Endometrium (tissue), 2 donors: ENCODE measurements around the gene EAF1.
"Not testable (repeated sequence)": the region's sequence is repeated elsewhere in the genome, so short reads cannot be mapped to it uniquely, and the experiment has no call there.

Experiments
- FAIRE-seq: peaks from 2 replicates; lab custom pipeline; 2012; peaks lifted over from hg19 to GRCh38; lab: Jason Lieb, UNC
- donor health status: control.
- donor health status: control.

Gene EAF1

DNA sequence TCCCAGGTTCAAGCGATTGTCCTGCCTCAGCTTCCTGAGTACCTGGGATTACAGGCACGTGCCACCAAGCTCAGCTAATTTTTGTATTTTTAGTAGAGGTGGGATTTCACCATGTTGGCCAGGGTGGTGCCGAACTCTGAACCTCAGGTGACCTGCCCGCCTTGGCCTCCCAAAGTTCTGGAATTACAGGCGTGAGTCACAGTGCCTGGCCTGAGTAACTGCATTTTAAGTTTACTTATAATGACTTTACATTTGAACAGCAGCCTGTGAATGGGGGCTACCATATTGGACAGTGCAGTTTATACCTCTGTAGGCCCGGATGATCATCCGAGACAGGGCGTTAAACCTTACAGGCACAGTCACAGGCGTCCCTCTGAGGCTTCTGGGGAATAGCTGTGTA lies 24.8 kb downstream of the EAF1 start:
- no peak for FAIRE-seq

DNA sequence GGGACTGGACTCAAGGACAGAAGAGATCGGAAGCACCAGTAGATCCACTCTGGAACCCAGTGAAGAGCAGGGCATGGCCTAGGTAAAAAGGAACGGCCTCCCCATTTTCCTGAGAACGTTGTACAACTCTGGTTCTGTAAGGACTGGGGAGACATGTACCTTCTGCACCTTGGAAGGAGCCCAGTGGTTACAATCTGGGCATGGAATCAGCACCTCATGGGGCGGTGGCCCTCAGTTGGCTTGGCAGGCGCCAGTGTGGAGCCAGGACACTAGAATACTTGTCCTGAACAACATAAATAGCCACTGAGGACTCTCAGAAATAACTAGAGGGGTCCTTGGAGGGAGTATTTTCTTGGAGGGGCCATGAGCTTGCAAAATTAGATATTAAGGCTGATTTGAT lies 25.6 kb downstream of the EAF1 start:
- FAIRE-seq, result no peak

DNA sequence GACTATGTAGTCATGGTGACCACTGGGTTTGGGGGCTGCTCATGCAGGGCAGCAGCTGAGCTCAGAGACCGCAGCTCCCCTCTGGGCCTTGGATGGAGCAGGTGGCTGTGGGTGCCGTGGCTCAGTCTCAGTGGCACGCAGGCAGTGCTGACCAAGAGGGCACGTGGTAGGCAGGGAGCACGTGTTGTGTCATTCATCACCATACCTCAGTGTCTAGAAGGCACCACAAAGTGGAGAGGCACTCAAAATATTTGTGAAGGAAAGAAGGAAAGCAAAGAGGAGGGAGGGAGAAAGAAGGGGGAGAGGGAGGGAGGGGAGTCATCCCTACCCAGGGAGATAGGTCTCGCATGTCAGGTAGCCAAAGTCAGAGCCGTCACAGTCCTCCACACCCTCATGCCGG lies 26.1 kb downstream of the EAF1 start:
- FAIRE-seq, result no peak

DNA sequence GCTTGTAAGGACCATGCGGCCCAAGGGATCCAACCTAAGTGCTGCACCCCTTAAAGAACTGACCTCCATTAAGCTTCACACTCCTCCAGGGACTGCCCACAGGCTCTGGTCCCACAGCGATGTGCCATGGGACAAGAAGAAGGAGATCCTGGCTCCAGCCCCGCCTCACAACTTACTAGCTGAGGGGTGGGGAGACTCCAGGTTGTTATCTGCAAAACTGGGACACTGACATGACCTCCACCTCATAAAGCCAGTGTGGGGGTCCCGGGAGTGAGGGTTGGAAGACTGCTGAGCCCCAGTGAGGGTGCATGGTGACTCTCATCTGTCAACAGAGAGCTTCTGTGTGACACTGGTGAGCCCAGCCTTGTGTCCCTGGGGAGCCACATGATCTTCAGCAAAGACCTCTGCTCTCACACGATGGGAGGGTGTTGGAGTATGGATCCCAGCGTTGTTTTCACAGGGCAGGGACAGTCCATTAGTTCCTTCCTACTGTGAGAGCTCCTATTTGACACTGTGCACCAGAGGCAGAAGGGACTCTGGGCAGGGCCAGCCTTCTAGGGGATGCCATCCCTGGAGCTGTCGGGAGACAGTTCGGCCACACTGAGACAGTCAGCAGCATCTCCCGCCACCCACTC lies 26.7 kb downstream of the EAF1 start:
- FAIRE-seq, result no peak

DNA sequence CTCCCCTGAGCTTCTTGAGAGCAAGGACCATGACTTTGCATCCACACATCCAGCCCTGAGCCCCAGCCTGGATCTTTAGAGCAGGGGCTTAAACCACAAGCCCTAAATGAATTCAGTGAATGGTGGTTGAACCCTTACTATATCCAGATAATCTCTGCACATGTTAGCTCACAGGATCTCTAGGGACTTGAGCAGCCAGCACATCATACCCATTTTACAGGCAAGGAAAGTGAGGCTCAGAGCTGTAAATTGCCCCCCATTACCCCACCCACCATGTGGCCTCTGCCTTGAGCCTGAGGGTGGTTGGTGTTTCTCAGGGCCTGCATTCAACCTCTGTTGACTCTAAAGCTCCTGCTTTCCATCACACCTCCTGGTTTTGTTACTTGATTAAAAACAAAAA lies 27.6 kb downstream of the EAF1 start:
- FAIRE-seq, result no peak

DNA sequence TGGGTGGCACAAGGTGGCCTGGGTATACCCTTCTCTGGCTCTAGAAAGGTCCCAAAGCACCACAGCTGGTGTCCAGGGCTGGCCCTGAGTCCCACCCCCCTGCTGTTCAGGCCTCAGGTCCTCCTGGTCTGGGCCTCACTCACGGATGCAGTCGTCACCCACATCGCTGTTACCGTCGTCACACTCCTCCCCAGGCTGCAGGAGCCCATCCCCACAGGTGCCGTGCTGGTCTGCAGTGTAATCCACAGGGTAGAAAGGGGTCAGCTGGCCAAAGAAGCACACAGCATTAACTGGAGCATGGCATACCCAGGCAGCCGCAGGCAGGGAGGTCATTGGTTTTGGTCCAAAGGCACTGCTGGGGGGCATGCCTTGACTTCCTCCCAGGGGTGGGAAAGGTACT lies 28.4 kb downstream of the EAF1 start:
- no peak for FAIRE-seq

DNA sequence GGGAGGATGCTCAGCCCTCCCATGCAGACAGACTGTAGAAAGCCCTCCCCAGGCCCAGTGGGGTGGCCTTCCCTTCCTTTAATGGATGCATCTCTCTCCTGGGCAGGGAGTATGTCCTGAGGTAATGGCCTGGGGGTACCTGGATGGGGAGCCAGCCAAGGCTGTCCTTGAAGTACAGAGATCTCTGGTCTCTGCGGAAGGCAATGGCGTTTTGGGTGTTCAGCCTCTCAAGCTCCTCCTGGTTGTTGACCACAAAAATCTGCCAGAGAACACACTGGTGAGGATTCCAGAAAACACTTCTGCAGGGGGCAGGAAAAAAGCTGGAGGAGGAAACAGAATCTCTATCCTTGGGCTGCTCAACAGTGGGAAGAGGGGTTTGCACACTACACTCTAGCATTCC lies 28.9 kb downstream of the EAF1 start:
- no peak for FAIRE-seq

DNA sequence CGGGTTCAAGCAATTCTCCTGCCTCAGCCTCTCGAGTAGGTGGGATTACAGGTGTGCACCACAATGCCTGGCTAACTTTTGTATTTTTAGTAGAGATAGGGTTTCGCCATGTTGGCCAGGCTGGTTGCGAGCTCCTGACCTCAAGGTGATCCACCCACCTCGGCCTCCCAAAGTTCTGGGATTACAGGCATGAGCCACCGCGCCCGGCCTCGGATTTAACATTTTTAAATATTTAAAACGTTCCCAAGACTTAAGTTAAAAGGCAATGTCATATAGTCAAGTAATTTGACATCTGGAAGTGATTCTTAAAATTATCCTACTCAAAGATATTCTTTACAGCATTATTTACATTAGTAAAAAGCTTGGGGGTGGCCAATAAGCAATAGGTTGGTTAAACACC lies 29.5 kb downstream of the EAF1 start:
- not testable (repeated sequence) for FAIRE-seq

DNA sequence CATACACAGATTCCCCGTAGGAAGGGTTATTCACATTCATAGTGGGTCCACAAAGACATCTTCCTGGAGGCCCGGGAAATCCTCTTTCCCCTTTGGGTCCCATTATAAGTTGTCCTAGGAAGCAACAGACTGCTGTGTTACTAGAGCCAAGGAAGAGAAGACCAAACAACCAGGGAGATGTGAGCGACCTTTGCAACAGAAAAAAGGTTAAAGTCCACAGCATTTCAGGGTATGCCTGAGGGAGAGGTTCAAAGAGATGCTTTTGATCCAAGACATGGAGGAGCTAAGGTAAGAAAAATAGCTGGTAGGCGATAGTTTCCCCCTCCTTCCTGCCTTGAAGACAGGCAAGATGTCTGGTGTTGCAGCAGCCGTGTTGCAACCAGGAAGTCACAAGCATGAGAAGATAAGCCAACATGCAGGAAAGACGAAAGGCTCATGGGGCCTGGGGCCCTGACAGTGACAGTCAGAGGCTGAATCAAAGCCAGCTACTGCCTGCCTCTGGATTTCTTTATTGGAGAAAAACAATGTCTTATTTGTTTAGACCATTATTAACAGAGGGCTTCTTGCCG lies 30.9 kb downstream of the EAF1 start:
- no peak for FAIRE-seq

DNA sequence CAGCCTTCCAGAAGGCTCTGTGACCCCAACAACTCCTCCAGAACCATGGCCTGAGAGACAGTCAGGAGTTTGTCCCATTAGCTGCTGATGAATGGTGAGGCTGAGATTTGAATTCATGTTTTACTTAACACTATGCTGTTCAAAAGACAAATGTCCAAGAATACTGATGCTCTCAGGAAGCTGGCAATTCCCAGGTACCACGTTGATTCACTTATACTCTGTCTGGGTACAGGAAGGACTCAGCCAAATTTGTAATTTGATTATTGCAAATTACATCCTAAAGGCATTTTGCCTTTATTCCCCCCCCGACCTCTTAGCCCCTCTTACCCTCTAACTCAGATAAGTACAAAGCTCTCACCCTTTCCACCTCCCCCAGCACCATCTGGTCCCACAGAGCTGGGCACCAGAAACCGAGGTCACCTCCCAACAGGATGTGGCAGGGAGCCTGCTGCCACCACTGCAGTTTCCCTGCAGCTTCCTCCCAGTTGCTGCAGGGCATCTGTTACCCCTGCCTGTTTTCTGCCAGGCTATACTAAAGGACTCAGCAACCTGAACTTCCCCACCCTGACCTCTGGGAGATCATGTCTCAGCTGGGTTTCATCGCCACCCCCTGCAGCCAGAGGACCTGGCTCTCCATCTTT lies 33.6 kb downstream of the EAF1 start:
- FAIRE-seq, result no peak

DNA sequence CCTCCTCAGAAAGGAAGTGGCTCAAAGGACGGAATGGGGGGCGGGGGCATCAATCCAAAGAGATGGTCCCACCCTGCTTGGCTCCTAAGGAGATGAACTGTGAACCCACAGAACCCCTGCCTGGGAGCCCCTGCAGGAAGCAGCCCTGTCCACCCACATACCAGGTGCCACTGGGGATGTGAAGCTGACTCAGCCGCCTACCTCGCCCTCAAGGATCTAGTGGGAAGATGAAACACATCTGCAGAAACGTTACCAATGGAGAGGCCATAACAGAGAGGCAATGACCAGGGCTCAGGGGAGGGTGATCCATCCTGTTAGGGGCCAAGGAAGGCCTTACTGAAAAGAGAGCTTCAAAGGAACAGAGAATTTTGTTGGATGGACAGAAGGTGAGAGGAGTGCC lies 35.1 kb downstream of the EAF1 start:
- no peak for FAIRE-seq

DNA sequence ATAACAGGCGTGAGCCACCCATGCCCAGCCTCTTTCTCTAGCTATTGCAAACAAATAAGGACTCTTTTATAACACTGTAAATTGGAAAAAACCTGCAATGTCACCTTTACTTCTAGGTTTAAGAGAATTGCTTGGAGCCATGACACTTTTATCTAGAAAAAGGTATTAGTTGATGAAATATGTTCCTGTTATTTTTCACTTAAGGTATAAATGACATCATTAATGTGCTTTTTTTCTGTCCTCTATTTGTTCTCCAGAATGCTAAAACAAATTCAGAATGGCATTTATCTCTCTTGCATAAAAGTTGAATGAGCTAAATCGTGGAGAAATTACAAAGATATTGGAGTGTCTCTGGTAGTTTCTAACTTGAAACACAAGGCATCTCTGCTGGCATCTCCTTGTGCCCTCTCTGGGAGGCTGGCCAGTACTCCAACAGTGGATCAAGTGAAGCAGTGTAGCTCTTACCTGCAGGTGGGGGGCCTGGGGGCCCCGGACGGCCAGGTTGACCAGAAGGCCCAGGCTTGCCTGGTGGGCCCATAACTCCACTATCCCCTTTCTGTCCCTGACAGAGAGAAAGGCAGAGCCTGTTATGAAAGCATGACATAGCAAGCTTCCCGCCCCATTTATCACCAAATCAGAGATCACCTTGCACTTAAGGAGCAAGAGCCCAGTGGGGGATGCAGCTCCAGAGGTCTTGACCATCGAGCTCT lies 38.6 kb downstream of the EAF1 start:
- no peak for FAIRE-seq

DNA sequence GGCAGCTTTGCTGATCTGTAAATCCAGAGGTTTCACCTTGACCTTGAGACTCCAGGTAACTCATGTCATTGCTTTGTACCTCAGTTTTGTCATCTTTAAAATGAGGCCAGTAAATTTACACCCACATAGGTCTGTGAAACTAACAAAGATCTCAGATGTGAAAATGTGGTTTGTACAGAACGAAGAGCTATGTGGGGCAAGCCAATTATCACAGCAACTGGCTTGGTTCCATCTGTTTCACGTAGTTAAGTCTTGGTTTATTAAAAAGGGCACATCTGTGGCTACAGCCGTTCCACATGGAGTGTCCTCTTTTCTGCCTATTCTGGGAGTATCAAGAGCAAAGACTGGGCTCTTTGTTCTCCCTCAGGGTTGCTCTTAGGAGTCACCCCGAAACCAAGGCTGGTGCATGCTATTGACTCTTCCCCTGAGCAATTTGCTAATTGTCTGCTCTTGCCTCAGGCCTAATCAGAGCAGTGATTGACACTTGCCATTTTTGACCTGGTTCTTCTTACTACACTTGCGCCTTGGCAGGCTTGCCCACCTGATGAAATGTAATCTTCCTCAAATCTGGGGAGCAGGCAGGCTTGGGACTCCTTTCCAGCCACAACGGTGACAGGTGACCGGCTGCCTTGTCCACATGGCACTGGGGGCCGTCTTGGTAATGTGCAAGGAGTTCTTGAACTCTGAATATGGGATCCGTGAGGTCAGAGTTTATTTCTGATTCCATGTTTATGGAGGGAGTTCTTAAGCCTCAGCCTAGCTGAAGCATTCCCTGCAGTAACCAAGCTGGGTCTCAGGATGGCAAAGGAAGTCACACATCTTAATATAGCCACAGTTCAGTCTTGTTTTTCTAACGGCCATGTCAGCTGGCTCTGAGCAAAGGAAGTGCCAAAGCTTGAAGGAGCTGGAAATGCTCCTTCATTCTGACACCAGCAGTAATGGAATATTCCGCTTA lies 40.1 kb downstream of the EAF1 start:
- no peak for FAIRE-seq

DNA sequence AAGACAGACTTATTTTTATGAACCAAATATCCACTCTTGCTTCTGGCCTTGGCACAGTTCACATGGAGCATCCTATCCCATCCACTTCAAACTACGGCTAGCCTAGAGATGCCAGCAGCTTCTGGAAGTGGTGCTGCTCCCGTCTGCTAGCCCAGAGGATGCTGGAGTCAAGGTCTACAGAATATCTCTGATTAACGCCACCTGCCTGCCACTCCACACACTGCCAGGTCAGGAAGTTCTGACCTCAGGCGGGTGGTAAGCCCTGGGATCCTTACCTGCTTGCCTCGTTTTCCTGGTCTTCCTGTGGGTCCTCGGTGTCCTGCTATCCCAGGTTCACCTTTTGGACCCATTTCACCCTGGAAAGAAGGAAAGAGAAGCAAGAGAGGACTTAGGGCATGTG lies 42.9 kb downstream of the EAF1 start:
- FAIRE-seq, result no peak

DNA sequence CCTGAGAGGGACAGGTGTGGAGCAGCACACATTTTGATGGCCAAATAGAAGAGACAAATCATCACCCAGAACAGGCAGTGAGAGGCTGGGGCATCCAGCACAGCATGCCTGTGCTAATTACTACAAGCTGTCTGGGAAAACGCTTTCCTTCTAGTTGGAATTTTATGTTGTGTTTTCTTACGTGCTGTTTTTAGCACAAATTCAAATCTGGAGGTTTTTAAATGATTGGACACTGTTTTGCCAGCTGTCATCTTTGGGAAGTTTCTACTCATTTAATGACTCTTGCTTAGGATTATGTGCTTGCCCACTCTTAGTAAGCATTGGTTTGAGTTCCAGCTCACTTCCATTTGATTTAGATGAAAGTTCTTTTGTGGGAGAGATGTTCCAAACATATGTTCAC lies 43.5 kb downstream of the EAF1 start:
- FAIRE-seq, result no peak

DNA sequence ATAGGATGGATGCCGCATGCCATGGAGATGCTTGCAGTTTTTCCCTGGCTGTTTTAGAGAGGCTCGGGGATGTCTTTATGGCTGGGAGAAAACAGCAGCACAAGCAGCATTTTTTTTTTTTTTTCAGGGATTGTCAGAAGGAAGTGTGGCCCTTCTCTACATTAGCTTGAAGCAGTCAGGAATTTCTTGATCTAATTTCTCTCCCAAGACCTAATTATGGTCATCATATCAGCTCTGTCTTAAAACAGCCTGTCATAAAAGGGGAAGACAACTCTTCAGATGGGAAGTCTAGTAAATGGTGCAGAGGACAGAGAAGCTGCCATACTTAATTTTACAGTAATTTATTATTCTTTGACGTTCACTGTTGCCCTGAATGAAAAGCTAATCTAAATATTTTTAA lies 44.5 kb downstream of the EAF1 start:
- FAIRE-seq, result no peak

DNA sequence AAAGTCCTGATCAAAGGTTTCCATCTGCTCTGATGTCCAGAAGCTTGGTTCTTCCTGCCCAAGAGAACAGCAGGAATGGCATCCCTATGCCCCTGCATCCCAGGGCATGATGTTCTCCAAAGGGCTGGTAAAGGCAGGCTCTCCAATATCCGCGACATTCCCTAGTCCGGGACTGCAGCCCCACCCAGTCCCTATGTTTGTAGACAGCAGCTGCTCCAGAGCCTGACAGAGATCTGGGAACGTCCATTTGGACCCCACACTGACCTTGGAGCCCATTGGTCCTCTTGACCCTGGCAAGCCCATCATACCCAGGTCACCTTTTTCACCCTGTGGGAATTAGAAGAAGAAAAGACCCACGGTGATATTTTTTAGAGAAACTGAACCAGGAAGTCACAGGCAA lies 47.8 kb downstream of the EAF1 start:
- no peak for FAIRE-seq

DNA sequence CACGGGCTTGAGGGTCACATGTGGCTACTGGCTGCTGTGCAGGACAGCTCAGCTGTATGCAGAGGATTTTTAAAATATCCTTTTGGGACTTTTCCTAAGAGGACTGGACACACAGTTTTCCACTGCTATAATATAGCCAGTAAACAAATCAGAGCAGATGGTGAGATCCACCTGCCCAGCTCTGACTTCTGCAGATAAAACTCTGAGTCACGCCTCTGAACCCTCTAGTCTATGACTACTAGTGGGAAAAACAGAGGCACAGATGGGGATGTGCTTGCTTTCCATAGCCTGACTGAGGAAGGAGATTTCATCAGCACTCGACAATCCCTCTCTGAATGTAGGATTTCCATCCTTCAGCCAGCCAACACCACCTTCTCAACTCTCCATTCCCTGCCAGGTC lies 49.0 kb downstream of the EAF1 start:
- no peak for FAIRE-seq

DNA sequence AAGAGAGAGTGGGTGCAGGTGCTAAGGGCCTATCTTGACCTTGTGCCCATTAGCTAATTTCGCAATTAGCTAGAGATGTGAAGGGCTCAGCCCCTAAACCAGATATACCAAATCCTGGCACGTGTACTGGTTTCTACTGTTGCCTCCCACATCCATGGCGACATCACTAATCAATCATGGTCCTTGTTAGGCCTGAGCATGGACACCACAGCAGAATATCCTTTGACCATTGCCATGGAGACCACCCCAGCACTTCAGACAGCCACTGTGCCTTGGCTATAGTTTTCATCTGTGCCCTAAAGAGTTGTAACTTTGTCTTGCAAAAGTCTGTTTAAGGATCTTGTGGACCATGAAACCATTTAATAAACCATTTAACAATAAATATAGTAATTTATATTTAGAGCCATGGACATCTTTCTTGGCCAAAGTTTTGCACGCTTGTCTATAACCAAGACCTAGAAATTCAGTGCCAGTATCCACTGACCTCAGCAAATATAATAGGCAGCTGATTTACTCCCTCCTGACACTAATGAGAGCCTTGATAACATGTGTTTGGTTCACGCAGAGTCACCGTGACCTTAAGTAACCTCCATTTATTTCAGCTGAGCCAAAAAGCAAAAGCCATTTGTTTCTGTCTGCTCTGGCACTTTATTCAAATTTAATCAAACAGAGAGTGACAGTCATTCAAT lies 50.7 kb downstream of the EAF1 start:
- no peak for FAIRE-seq

DNA sequence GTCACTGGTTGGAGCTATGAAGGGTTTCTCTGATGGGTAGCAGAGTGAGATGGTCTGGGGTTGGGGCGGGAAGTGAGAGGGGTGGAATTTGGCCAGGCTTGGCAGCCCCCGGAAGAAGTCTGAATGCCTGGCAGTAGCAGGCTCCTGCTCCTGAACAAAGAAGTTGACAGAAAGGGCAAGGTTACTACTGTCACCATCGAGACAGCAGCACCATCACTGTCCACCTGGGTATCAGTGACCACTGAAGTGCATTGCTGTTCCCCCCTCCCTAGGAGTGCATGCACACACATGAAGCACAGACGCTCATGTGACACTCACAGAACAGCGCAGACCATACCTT lies 51.2 kb downstream of the EAF1 start:
- no peak for FAIRE-seq

DNA sequence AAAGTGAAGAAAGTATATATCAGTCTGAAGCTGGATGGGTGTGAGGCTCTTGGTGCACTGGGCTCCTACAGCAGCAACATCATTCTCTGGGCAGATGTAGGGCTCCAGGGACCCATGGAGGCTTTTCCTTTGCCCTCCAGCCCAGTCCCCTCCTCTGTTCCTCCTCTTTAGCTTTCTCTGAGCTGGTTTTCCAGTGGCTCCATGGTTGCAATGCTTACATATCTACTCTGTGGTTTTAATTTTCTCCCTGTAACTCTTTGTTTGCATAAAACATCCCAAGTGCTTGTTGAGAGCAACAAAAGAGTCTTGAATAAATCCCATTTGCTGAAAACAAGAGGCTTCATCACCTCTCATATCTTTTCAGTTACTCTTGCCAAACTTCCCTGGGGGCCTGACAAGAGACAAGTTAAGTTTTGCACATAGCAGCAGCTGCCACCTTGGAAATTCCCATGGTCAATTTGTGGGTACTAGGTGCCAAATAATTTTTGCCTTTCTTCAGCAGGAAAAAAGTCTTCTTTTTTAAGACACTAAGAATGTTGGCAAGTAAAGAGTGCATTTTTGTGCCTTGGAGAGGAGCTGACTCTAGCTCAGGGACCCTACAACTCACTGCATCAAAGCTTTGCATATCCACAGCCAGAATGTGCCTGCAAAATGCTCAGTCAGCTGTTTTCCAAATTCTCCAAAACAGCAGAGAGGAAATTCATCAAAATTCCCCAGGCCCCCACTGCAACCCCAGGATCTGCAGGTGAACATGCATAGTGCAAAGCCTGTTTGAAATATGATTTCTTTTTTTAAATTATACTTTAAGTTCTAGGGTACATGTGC lies 52.2 kb downstream of the EAF1 start:
- FAIRE-seq, result no peak
